A673 (cell line): ENCODE data around the gene BCL2L2. TPM values are rescaled to one million over a fixed set of nuclear protein-coding genes. Genes with fewer than 3 reads are reported as not detected.

ENCODE experiments used
- BruUV-seq: library from RNA; stranded (reverse); fragments of 400-500 nt; replicated peaks from 2 replicates; lab custom pipeline; 2021; lab: Mats Ljungman, UMichigan
- CTCF ChIA-PET: fragments of 300-600 bp; sonication (Branson Sonifier 250); formaldehyde crosslinking; loops from one replicate; lab custom pipeline; 2022; ENCODE audit warnings: antibody characterized with exemption; lab: Charles Lee
- POLR2A ChIA-PET: fragments of 300-600 bp; sonication (Branson Sonifier 250); formaldehyde crosslinking; loops from one replicate; lab custom pipeline; 2022; ENCODE audit warnings: antibody characterized with exemption; ENCODE audit not compliant: low non-redundant PET; lab: Charles Lee
- DNase-seq: peaks from one replicate; pipeline ENCODE4 v3.0.0-alpha.2; 2015; ENCODE audit warnings: low spot score
- H3K27ac ChIP-seq: fragments of 200-600 bp; sonication (generic); 2 replicates; pipeline ENCODE4 v1.5.1; 2016; ENCODE audit warnings: mixed run types, low read depth, mild to moderate bottlenecking, mixed read lengths, antibody characterized with exemption, low read length; ENCODE audit not compliant: poor library complexity, severe bottlenecking
- H3K27me3 ChIP-seq: fragments of 200-600 bp; sonication (generic); replicated peaks from 2 replicates; pipeline ENCODE4 v1.6.1; 2017; ENCODE audit warnings: mixed run types, low read depth, mild to moderate bottlenecking, mixed read lengths, antibody characterized with exemption, low read length; ENCODE audit not compliant: insufficient read depth, poor library complexity
- H3K36me3 ChIP-seq: fragments of 200-600 bp; sonication (generic); 2 replicates; pipeline ENCODE4 v1.6.1; 2016; ENCODE audit warnings: mixed run types, mild to moderate bottlenecking, mixed read lengths, antibody characterized with exemption, low read length; ENCODE audit not compliant: insufficient read depth, poor library complexity, severe bottlenecking
- H3K4me1 ChIP-seq: fragments of 200-600 bp; sonication (generic); 2 replicates; pipeline ENCODE4 v1.6.1; 2017; ENCODE audit warnings: mixed run types, mild to moderate bottlenecking, mixed read lengths, antibody characterized with exemption, low read length; ENCODE audit not compliant: insufficient read depth, poor library complexity, severe bottlenecking
- H3K4me3 ChIP-seq: fragments of 200-600 bp; sonication (generic); 2 replicates; pipeline ENCODE4 v1.5.1; 2016; ENCODE audit warnings: low read depth, mixed run types, mild to moderate bottlenecking, mixed read lengths, low read length; ENCODE audit not compliant: poor library complexity, severe bottlenecking
- H3K9me3 ChIP-seq: fragments of 200-600 bp; sonication (generic); 2 replicates; pipeline ENCODE4 v1.6.1; 2016; ENCODE audit warnings: mixed run types, low read depth, mild to moderate bottlenecking, mixed read lengths, antibody characterized with exemption, low read length; ENCODE audit not compliant: poor library complexity, severe bottlenecking
- EZH2 ChIP-seq: fragments of 200-600 bp; sonication (generic); IDR thresholded peaks from 2 replicates; pipeline ENCODE4 v1.6.1; 2017; ENCODE audit warnings: borderline replicate concordance, low read depth, mild to moderate bottlenecking, mixed read lengths, antibody characterized with exemption, low read length; ENCODE audit not compliant: poor library complexity, severe bottlenecking
- intact Hi-C: fragments of 100-400 bp; cut with micrococcal nuclease; formaldehyde crosslinking; loops from one replicate; pipeline ENCODE4 v1.10.0; 2022; ENCODE audit not compliant: unreplicated experiment
- total RNA-seq: library from RNA; stranded (reverse); gene quantifications from 2 replicates; pipeline ENCODE4 v1.2.3, GENCODE V29; 2021
- TF ChIP-seq, protein P1 (sequence below): fragments of 300-800, 200-600 bp; sonication (generic); conservative IDR thresholded peaks from 2 replicates; pipeline ENCODE4 v1.5.1; 2017; ENCODE audit warnings: low read depth, mild to moderate bottlenecking, antibody characterized with exemption, low read length, moderate library complexity, mixed read lengths

The BCL2L2 gene
- total RNA-seq, 1 experiment from 2014 or later, result 22.8 TPM

DNA sequence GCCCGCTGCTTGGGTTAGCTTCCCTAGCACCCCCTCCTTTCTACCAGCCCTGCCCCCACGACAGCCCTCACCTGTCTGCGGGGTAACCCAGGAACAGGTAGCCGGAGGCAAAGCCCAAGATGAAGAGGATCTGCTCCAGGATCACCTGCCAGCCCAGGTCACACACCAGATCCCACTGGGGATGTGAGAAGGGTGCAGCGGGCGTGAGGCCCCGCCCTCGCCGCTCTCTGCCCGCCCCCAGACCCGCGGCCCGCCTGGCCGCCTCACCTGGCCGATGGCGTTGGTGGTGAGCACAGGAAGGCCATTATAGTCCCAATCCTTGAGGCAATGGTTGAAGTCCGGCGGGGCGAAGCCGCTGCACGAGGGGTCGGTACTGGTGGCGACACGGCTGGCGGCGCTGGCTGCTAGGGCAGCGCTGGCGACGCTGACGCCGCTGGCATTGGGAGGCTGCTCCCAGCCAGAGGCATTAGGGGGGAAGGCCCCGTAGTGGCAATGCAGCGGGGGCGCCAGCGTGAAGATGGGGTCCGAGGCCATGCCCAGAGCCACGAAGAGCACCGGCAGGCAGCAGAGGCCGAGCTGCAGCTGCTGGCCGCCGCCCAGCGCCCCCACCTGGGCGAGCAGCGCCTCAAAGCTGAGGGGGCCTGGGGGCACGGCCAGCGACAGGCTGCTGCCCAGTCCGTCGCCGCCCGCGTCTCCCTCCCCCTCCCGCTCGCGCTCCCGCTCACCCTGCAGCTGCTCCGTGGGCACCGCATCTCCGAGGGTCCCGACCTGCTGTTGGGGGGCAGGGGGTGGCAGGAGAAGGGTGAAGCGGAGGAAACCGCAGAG, 45.3 kb downstream of the BCL2L2 start:
- TF ChIP-seq EZH2, result no peak
- TF ChIP-seq, protein P1, sequence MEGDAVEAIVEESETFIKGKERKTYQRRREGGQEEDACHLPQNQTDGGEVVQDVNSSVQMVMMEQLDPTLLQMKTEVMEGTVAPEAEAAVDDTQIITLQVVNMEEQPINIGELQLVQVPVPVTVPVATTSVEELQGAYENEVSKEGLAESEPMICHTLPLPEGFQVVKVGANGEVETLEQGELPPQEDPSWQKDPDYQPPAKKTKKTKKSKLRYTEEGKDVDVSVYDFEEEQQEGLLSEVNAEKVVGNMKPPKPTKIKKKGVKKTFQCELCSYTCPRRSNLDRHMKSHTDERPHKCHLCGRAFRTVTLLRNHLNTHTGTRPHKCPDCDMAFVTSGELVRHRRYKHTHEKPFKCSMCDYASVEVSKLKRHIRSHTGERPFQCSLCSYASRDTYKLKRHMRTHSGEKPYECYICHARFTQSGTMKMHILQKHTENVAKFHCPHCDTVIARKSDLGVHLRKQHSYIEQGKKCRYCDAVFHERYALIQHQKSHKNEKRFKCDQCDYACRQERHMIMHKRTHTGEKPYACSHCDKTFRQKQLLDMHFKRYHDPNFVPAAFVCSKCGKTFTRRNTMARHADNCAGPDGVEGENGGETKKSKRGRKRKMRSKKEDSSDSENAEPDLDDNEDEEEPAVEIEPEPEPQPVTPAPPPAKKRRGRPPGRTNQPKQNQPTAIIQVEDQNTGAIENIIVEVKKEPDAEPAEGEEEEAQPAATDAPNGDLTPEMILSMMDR, result no peak
- peaks cover 5% of the 10 kb centered on the region for H3K4me1 ChIP-seq
- no peaks in the 10 kb centered on the region for H3K27me3 ChIP-seq
- H3K27ac ChIP-seq, result peak overlapping the region; percentile 61
- peaks cover 7% of the 10 kb centered on the region for H3K36me3 ChIP-seq
- ChIA-PET CTCF (no interaction called here), POLR2A (no interaction called here)
- peak overlapping the region; percentile 76 for H3K4me3 ChIP-seq
- no TSS peak for BruUV-seq
- intact Hi-C loops, result loop anchor here (1.0 kb wide), 1 partner anchor 16 kb away; no protein-coding TSS in a partner anchor
- DNase-seq, result no peak
- H3K9me3 ChIP-seq, result no peaks in the 10 kb centered on the region

DNA sequence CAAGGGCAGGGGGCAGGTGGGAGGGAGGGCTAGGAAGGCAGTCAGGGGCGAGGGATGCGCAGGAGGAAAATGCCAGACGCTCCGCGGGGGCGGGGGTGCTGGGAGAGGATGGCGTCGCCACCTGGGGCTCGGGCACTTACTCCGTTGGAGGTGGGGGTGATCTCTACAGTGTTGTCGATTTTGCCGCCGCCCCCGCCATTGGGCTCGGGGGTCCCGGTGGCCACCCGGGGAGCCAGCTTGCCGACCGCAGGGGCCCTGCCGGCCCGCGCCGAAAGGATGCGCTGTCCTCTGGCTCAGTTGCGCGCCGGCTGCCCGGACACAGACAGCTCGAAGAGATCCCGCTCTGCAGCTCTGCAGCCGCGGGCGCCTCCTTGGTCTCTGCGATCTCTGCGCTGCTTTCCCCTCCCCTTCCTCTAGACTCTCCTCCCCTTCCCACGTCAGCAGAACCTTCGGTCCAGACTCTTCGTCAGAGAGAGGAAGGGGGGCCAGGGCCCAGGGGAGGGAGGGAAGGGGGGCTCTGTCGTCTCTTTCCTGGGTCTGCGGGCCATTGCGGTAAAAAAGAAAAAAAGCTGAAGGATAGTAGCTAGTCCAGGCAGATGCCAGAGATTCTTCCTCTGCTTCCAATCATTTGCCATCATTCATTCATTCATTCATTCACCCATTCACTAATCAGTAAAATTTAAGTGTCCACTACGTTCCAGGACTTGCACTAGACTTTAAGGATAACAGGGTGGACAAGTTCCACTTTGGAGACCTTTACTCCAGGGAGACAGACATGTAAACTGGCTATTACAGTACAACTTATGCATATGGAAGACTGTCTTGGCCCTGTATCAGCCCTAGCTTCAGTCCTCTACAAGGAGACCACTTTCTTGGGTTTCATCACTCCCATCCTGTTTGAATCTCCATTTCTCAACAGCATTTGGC, 46.1 kb downstream of the BCL2L2 start, which contains the start of gene SLC22A17:
Gene SLC22A17 (minus strand): TSS at position 382 of the 927 bp plus-strand sequence.
- H3K9me3 ChIP-seq, result no peaks in the 10 kb centered on the region
- no TSS peak for BruUV-seq
- intact Hi-C loops, result loop anchor here (1.0 kb wide), 1 partner anchor 16 kb away; no protein-coding TSS in a partner anchor
- peak within 1 kb of the TSS; percentile 76 for H3K4me3 ChIP-seq
- peaks cover 5% of the 10 kb centered on the region for H3K4me1 ChIP-seq
- TF ChIP-seq, protein P1, result no peak
- TF ChIP-seq EZH2, result no peak
- no peaks in the 10 kb centered on the region for H3K27me3 ChIP-seq
- peaks cover 14% of the 10 kb centered on the region for H3K36me3 ChIP-seq
- ChIA-PET CTCF (interaction anchor here (0.8 kb wide), 1 partner anchor 86 kb away, joined by 3 read pairs; no protein-coding TSS in a partner anchor), POLR2A (no interaction called here)
- DNase-seq, result peak; percentile 91
- peak within 1 kb of the TSS; percentile 61 for H3K27ac ChIP-seq

DNA sequence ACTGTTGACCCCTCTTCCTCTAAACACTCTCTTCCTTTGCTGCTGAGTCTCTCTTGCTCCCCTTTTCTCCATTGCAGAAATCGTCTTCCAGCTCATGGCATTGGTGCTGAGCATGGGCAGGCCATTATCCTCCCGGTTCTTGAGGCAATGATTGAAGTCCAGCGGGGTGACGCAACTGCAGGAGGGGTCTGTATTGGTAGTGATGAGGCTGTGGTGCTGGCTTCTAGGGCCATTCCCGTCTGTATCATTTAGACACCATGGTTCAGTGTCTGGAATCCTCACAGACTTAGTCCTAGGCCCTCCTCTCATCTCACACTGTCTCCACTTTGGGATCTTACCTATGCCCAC, 46.8 kb downstream of the BCL2L2 start:
- no TSS peak for BruUV-seq
- CTCF ChIA-PET, result no interaction called here
- intact Hi-C loops, result no loop called here
- Histone ChIP-seq H3K27me3 (no peaks in the 10 kb centered on the region), H3K4me1 (peaks cover 5% of the 10 kb centered on the region), H3K4me3 (no peak overlapping the region), H3K36me3 (peaks cover 20% of the 10 kb centered on the region), H3K27ac (no peak overlapping the region), H3K9me3 (no peaks in the 10 kb centered on the region)
- POLR2A ChIA-PET, result interaction anchor here (0.5 to 1.0 kb wide), 2 partner anchors 26 to 301 kb away, joined by 3 to 4 read pairs; no protein-coding TSS in a partner anchor
- TF ChIP-seq, protein P1, result no peak
- no peak for TF ChIP-seq EZH2
- no peak for DNase-seq
